ENCODE measurements around the gene HK3.

DNA sequence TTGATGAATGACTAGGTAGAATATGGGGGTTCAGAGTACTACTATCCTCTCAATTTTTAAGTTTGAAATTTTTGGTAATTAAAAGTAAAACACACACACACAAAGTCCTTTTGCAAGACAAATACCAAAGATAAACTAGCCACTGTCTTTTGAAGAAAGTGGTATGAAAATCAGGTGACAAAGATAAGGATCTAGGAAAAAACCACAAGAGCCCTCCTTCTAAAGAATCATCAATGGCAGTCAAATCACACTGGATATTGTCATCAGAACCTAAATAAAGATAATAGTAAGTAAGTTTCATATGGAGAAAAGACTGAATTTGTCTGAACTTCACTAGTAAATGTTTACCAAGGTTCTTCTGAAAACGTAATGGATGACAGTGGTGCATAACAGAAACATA, 30.5 kb upstream of the HK3 start:
- TF ChIP-seq CTCF (optimal IDR thresholded peaks at IDR 0.05 in 1 of 3, IDR thresholded peaks at IDR 0.05 in 1 of 3, conservative IDR thresholded peaks at IDR 0.05 in 1 of 3; ENCODE audit: extremely low read depth in 1 of 3, insufficient read depth in 2 of 3, low read length in 3 of 3) (no peak), EZH2 (IDR thresholded peaks at IDR 0.05; ENCODE audit: low read length) (no peak)

All from keratinocyte (primary cell).